Immature natural killer cell (primary cell): ENCODE data around the gene ACP5. TPM values are rescaled to one million over a fixed set of nuclear protein-coding genes. Genes with fewer than 3 reads are reported as not detected.
"Not testable (repeated sequence)": the region's sequence is repeated elsewhere in the genome, so short reads cannot be mapped to it uniquely, and the experiment has no call there.

Experiments used
- DNase-seq, 3 donors: peaks; one replicate each; pipeline ENCODE4 v3.0.0; 2022; ENCODE audit warnings: mixed read lengths in 1 of 3
- H3K27ac Mint-ChIP-seq, 6 donors: one replicate each; pipeline ENCODE4 v1.8.0; 2020; ENCODE audit warnings: mixed read lengths in 6 of 6, mild to moderate bottlenecking in 5 of 6, inconsistent platforms in 4 of 6, moderate library complexity in 3 of 6
- H3K27me3 Mint-ChIP-seq, 3 donors: one replicate each; pipeline ENCODE4 v1.8.0; 2020 to 2021; ENCODE audit warnings: low read depth in 3 of 3, mild to moderate bottlenecking in 3 of 3, mixed read lengths in 3 of 3, moderate library complexity in 3 of 3, inconsistent platforms in 1 of 3
- H3K36me3 Mint-ChIP-seq, 3 donors: one replicate each; pipeline ENCODE4 v1.8.0; 2020; ENCODE audit warnings: mixed read lengths in 3 of 3, inconsistent platforms in 2 of 3, mild to moderate bottlenecking in 2 of 3
- H3K4me1 Mint-ChIP-seq, 2 donors: one replicate each; pipeline ENCODE4 v1.8.0; 2020; ENCODE audit warnings: inconsistent platforms in 2 of 2, mild to moderate bottlenecking in 2 of 2, mixed read lengths in 2 of 2, moderate library complexity in 1 of 2
- H3K4me3 Mint-ChIP-seq, 5 donors: one replicate each; pipeline ENCODE4 v1.8.0; 2020; ENCODE audit warnings: mild to moderate bottlenecking in 5 of 5, mixed read lengths in 5 of 5, inconsistent platforms in 3 of 5, moderate library complexity in 3 of 5
- H3K9me3 Mint-ChIP-seq, 6 donors: one replicate each; pipeline ENCODE4 v1.8.0; 2020; ENCODE audit warnings: mild to moderate bottlenecking in 6 of 6, mixed read lengths in 6 of 6, inconsistent platforms in 4 of 6, moderate library complexity in 3 of 6
- polyA plus RNA-seq, 3 donors: library from polyadenylated mRNA; unstranded; fragments of 300-500 nt; fragmentation: Illumina TruSeq; gene quantifications; one replicate each; pipeline ENCODE4 v1.2.3, GENCODE V29; 2021

Gene ACP5
- polyA plus RNA-seq, 3 donors from 2014 or later = 10.9 to 14.0 (median 13.9) TPM

DNA sequence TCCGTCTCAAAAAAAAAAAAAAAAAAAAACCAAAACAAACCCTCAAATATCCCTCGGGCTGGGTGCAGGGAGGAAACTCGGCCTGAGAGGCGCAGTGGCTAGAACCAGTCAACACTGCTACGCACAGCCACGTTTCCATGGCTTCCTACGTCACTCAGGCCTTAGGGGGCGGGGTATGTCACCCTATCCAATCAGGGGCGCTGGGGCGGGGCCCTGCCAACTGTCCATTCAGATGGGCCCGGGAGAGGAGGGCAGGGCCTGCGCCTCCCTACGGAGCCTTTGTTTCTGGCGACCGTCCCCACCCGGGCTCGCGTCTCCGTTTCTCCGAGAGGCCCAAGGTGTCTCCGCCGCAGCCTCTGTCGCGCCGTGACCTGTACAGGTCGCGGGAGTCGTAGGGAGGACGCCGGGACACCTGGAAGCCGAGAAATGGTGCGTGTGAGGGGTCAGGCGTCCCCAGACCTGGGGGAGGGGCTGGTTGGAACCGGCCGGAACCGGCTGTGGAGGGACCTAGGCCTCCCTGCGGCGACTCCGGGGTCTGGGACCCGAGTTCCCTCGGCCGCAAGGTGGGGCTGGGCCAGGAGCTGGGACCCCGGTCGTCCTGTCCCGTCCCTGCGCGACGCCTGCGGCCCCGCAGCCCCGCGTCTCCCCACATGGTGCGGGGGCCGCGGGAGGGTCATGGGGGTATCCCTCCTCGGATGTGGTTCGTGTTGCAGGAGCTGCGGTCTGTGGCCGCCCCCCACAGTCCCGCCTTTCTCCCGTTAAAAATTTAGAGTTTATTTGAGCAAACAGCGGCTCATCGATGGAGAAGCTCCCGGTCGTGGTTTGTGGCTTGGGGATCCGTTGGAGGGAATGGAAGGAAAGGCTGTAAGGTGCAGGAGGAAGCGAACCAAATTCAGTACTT is 20.0 kb upstream of the ACP5 start, which contains the start of gene ZNF627:
TSS of gene ZNF627 (plus strand) at position 282 of the 901 bp plus-strand sequence. CDS start at position 427, 145 bp downstream.
- Mint-ChIP-seq H3K4me1 (peaks cover 20 to 34% of the 10 kb centered on the region in 2 donors), H3K4me3 (peak within 1 kb of the TSS; percentile 88 to 96 (median 93)), H3K36me3 (no peaks in the 10 kb centered on the region), H3K9me3 (no peaks in the 10 kb centered on the region), H3K27me3 (peaks cover 5 to 12% (median 12%) of the 10 kb centered on the region in 3 donors), H3K27ac (peak within 1 kb of the TSS; percentile 75 to 95 (median 92))
- peak; percentile 98 for DNase-seq

DNA sequence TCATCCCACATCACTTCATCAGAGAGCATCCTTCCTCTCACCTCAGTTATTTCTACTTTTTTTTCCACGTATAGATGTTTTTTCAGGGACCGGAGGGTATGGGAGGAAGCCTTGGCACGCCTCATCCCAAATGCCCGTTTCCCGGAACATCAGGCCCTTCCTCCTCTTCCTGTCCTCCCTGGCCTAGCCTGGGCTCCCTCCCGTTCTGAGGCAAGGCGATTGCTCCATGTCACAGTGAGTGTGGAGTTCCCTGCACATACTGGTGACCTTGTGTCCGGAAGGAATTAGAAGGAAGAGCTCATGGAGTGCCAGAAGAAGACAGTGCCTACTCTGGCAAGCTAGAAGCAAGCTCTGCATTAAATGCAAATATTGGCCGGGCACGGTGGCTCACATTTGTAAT is 18.7 kb upstream of the ACP5 start:
- Mint-ChIP-seq H3K4me3 (peak overlapping the region; percentile 26 to 93 (median 84)), H3K9me3 (no peaks in the 10 kb centered on the region), H3K4me1 (peaks cover 17 to 28% of the 10 kb centered on the region in 2 donors), H3K27ac (peak overlapping the region in 5 of 6 donors; percentile 49 to 91 (median 68)), H3K36me3 (no peaks in the 10 kb centered on the region), H3K27me3 (peaks cover 5 to 12% (median 12%) of the 10 kb centered on the region in 3 donors)
- no peak for DNase-seq

DNA sequence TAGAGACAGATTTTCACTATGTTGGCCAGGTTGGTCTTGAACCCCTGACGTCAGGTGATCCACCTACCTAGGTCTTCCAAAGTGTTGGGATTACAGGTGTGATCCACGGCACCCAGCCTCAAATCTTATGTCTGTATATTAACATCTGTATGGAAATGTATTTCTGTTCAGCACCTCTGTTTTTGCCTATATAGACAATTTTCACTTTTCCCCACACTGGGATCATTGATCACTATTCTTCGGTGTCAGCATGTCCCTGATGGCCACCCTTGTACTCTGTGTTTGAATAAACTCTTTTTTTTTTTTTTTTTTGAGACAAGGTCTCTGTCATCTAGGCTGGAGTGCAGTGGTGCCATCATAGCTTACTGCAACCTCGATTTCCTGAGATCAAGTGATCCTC is 16.6 kb upstream of the ACP5 start:
- no peak overlapping the region for H3K27ac Mint-ChIP-seq

DNA sequence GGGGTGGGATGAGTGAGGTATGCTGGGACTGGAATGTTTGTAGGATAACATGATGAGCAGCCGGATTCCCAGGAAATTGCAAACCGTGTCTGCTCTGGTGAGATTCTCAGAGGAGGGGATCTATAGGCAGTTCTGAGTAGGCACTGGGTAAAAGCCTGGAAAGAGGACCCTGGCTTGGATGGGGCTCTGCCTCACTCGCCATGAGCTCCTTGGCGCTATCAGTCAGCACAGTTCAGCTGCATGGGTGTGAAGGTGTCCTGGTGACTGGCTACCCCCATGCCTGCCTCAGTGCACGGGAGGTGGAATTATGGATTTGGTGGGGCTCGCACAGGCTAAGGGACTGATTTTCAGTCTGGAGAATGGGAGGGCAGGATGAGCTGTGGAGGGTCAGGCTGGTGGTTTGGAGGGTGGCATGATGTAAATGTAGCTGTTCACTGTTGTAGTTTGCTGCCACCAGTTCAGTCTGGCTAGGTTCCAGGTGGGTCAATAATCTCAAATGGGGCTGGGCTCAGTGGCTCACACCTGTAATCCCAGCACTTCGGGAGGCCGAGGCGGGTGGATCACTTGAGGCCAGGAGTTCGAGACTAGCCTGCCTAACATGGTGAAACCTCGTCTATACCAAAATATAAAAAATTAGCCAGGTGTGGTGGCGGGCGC is 10.7 kb upstream of the ACP5 start:
- Mint-ChIP-seq H3K4me1 (peaks cover 5 to 6% of the 10 kb centered on the region in 2 donors), H3K36me3 (no peaks in the 10 kb centered on the region), H3K27ac (peak overlapping the region in 2 of 6 donors; percentile 20 to 64), H3K27me3 (peaks cover 0 to 5% (median 0%) of the 10 kb centered on the region in 3 donors), H3K9me3 (peaks cover 0 to 1% (median 0%) of the 10 kb centered on the region in 6 donors), H3K4me3 (no peak overlapping the region)
- no peak for DNase-seq

More for the DNA sequence above, 16.6 kb upstream of the ACP5 start:
- H3K4me1 Mint-ChIP-seq = peaks cover 14 to 16% of the 10 kb centered on the region in 2 donors
- no peaks in the 10 kb centered on the region for H3K36me3 Mint-ChIP-seq
- peaks cover 5 to 13% (median 12%) of the 10 kb centered on the region in 3 donors for H3K27me3 Mint-ChIP-seq
- no peak for DNase-seq
- H3K4me3 Mint-ChIP-seq = no peak overlapping the region
- H3K9me3 Mint-ChIP-seq = no peaks in the 10 kb centered on the region

- Mint-ChIP-seq H3K27me3 (peaks cover 0 to 5% (median 0%) of the 10 kb centered on the region in 3 donors), H3K4me1 (peaks cover 5 to 6% of the 10 kb centered on the region in 2 donors), H3K4me3 (no peak overlapping the region), H3K36me3 (no peaks in the 10 kb centered on the region), H3K27ac (peak overlapping the region in 2 of 6 donors; percentile 20 to 64), H3K9me3 (peaks cover 0 to 1% (median 0%) of the 10 kb centered on the region in 6 donors)
- peak; percentile 71 to 73 (median 73) for DNase-seq
Measured at GRCh38 chr19:11587302-11587974, 10.0 kb upstream of the ACP5 start.

GRCh38 chr19:11586331-11586730 is 8.9 kb upstream of the ACP5 start:
- H3K27me3 Mint-ChIP-seq = peaks cover 0 to 5% (median 0%) of the 10 kb centered on the region in 3 donors
- H3K4me1 Mint-ChIP-seq = peaks cover 14 to 16% of the 10 kb centered on the region in 2 donors
- DNase-seq = no peak
- peaks cover 0 to 1% (median 0%) of the 10 kb centered on the region in 6 donors for H3K9me3 Mint-ChIP-seq
- H3K36me3 Mint-ChIP-seq = peaks cover 0 to 4% (median 0%) of the 10 kb centered on the region in 3 donors
- H3K4me3 Mint-ChIP-seq = no peak overlapping the region
- H3K27ac Mint-ChIP-seq = peak overlapping the region in 1 of 6 donors; percentile 28

DNA sequence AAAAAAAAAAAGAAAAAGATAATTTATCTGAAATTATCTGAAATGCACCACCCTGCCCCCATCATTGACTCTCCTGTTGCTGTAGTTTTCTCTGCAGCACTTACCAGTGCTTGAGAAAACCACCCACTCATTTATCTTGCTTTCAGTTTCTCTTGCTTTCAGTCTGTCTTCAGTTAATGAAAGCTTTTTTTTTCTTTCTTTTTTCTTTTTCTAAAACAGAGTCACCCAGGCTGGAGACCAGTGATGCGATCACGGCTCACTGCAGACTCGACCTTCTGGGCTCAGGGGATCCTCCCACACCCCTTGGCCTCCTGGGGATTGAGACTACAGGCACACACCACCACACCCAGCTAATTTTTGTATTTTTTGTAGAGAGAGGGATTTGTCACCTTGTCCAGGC is 4.3 kb upstream of the ACP5 start:
- Mint-ChIP-seq H3K4me1 (peaks cover 16 to 33% of the 10 kb centered on the region in 2 donors), H3K36me3 (peaks cover 0 to 4% (median 0%) of the 10 kb centered on the region in 3 donors)
- DNase-seq = peak; percentile 32 to 48 (median 41)

DNA sequence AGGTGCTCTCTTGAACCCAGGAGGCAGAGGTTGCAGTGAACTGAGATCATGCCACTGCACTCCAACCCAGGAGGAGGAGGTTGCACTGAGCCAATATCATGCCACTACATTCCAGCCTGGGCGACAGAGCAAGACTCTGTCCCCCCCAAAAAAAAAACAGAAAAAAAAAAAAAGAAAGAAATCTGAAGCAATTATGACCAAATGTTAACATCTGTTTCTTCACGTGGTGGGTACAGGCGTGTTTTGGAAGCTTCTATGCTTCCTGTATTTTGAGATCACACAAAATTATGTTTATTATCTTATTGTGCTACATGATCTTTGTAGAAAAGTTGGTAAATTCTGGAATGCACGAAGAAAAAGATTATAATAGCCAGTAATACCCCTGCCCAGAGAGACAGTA is 2.7 kb upstream of the ACP5 start:
- Mint-ChIP-seq H3K4me1 (peaks cover 16 to 33% of the 10 kb centered on the region in 2 donors), H3K27me3 (peaks cover 0 to 4% (median 3%) of the 10 kb centered on the region in 3 donors), H3K4me3 (peak overlapping the region in 2 of 5 donors; percentile 25 to 33), H3K27ac (peak overlapping the region in 1 of 6 donors; percentile 51), H3K9me3 (peaks cover 0 to 1% (median 0%) of the 10 kb centered on the region in 6 donors), H3K36me3 (peaks cover 0 to 4% (median 4%) of the 10 kb centered on the region in 3 donors)
- no peak for DNase-seq

More for the DNA sequence above, 4.3 kb upstream of the ACP5 start:
- Mint-ChIP-seq H3K27ac (peak overlapping the region; percentile 83 to 96 (median 88)), H3K9me3 (peaks cover 0 to 1% (median 0%) of the 10 kb centered on the region in 6 donors), H3K27me3 (peaks cover 0 to 6% (median 3%) of the 10 kb centered on the region in 3 donors), H3K4me3 (peak overlapping the region; percentile 73 to 84 (median 77))

DNA sequence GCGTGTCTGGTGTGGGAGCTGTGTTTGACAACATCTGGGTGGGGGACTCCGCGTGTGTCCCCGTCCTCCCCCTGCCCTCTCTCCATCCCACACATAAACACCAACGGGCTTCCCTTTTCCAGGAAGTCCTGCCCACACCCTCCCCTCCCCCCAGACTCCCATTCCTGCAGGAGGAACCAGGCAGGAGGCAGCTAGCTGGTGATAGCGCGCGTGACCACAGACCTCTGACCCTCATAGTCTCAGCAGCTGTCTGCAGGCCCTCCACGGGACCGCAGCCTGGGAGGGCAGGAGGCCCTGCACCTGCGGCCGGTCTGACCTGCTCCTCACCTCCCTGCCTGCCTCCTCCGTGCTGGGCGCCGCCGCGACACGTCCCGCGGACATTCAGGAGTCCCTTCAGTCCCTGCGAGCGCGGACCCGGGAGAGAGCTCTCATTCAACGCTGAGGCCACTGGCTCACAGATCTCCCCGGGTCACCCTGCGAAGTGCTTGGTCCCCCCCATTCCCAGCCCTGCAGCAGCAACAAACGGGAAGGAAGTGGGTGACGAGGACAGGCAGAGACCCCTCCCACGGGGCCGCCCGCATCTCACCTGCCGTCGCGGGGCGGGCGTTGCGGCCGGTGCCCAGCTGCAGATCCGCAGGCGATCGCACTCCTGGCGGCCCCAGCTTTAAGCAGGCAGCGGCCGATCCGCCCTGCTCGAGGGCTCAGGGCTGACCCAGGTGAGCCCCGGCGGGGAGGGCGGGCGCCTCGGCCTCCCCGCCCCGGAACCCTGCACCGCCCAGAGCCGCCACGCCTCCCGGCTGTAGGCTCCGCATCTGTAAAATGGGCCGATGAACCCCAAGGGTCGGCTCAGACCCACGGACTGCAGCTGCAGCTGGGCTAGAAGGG is 1.1 kb upstream of the ACP5 start:
- H3K4me1 Mint-ChIP-seq = peaks cover 16 to 33% of the 10 kb centered on the region in 2 donors
- peaks cover 0 to 4% (median 4%) of the 10 kb centered on the region in 3 donors for H3K36me3 Mint-ChIP-seq

DNA sequence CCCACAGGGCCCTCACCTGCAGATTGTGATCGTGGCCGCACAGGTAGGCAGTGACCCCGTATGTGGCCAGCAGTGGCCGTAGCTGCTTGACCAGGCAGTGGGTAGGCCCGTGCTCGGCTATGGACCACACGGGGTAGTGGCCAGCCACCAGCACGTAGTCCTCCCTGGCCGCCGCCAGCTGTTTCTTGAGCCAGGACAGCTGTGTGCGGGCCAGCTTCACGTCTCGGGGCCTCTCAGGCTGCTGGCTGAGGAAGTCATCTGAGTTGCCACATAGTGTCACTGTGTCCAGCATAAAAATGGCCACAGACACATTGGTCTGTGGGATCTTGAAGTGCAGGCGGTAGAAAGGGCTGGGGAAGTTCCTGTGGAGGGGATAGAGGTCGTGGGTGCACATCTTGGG is 1.2 kb downstream of the ACP5 start:
- H3K4me3 Mint-ChIP-seq = no peak overlapping the region
- peaks cover 6 to 21% of the 10 kb centered on the region in 2 donors for H3K4me1 Mint-ChIP-seq
- H3K9me3 Mint-ChIP-seq = no peaks in the 10 kb centered on the region
- no peak for DNase-seq
- H3K27me3 Mint-ChIP-seq = peaks cover 0 to 4% (median 3%) of the 10 kb centered on the region in 3 donors
- peak overlapping the region in 1 of 6 donors; percentile 44 for H3K27ac Mint-ChIP-seq
- peaks cover 0 to 4% (median 0%) of the 10 kb centered on the region in 3 donors for H3K36me3 Mint-ChIP-seq

More for the DNA sequence above, 1.1 kb upstream of the ACP5 start:
- Mint-ChIP-seq H3K27ac (peak overlapping the region in 2 of 6 donors; percentile 72 to 81), H3K27me3 (peaks cover 0 to 4% (median 3%) of the 10 kb centered on the region in 3 donors), H3K4me3 (peak overlapping the region; percentile 65 to 80 (median 76)), H3K9me3 (no peaks in the 10 kb centered on the region)
- peak; percentile 18 to 21 (median 18) for DNase-seq

DNA sequence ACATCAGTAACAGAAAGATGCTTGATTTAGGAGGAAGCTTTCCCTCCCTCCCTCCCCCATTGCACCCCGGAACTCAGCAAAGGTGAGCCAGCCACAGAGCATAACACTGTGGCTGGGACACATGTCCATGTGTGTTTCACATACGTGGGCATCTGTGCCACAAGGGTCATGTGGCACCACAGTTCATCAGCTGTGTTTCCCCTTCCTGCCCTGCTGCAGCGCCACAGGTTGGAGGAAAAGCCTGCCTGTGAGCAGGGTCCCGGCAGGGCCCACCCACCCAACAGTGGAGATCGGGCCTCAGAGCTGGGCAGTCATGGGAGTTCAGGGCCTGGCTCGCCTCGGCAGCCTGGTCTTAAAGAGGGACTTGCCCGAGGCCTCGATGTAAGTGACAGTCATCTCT is 2.8 kb downstream of the ACP5 start:
- peaks cover 0 to 2% (median 0%) of the 10 kb centered on the region in 3 donors for H3K27me3 Mint-ChIP-seq
- H3K4me3 Mint-ChIP-seq = no peak overlapping the region
- H3K36me3 Mint-ChIP-seq = peaks cover 0 to 4% (median 0%) of the 10 kb centered on the region in 3 donors
- H3K27ac Mint-ChIP-seq = no peak overlapping the region
- H3K9me3 Mint-ChIP-seq = no peaks in the 10 kb centered on the region
- H3K4me1 Mint-ChIP-seq = peaks cover 0 to 11% of the 10 kb centered on the region in 2 donors
- DNase-seq = no peak

- not testable (repeated sequence) for H3K4me3 Mint-ChIP-seq, H3K4me1 Mint-ChIP-seq, H3K9me3 Mint-ChIP-seq, H3K27ac Mint-ChIP-seq, DNase-seq, H3K36me3 Mint-ChIP-seq, H3K27me3 Mint-ChIP-seq
Measured at GRCh38 chr19:11573763-11574162, 3.7 kb downstream of the ACP5 start.
